Cardiac fibroblast (primary cell): Measurements from ENCODE around the gene FOXK2.

ENCODE experiments used
- DNase-seq, 2 donors: peaks; one replicate each; pipeline versions ENCODE4 v3.0.0 to v3.0.0-alpha.2; 2010; ENCODE audit warnings: low read depth in 2 of 2
- H3K4me3 ChIP-seq, 2 donors: replicated peaks in 1 of 2; 1 replicate in 1 of 2; 2 replicates in 1 of 2; pipeline ENCODE4 v1.5.1; 2011; ENCODE audit warnings: low read depth in 2 of 2, low read length in 2 of 2, mild to moderate bottlenecking in 2 of 2, moderate library complexity in 1 of 2
- CTCF ChIP-seq: IDR thresholded peaks from one replicate; pipeline ENCODE4 v1.5.1; 2011; ENCODE audit warnings: low read depth, mild to moderate bottlenecking, low read length, inconsistent platforms

The FOXK2 gene

GRCh38 chr17:82650723-82651122 lies 131.2 kb downstream of the FOXK2 start:
- H3K4me3 ChIP-seq, result no peak overlapping the region
- TF ChIP-seq CTCF, result no peak
- DNase-seq, result no peak

GRCh38 chr17:82653651-82654528 lies 134.4 kb downstream of the FOXK2 start:
- H3K4me3 ChIP-seq, result no peak overlapping the region
- no peak for DNase-seq
- no peak for TF ChIP-seq CTCF
